GM12872 (cell line): ENCODE results near the gene ACER1.
A peak's percentile ranks its signal among the peaks of the same experiment; 100 is the strongest.

ENCODE experiments used
- CTCF ChIP-seq: IDR thresholded peaks from 3 replicates; pipeline ENCODE4 v1.5.1; 2011; ENCODE audit warnings: low read depth, mild to moderate bottlenecking, low read length, moderate library complexity; ENCODE audit not compliant: insufficient read depth

Gene ACER1

GRCh38 chr19:6267552-6268381 is 65.6 kb downstream of the ACER1 start:
- no peak for TF ChIP-seq CTCF

- TF ChIP-seq CTCF = no peak
These were observed 68.6 kb downstream of the ACER1 start for GRCh38 chr19:6264803-6265202.

- no peak for TF ChIP-seq CTCF
These were observed 69.5 kb downstream of the ACER1 start for GRCh38 chr19:6263735-6264444.

- no peak for TF ChIP-seq CTCF
These were observed 70.1 kb downstream of the ACER1 start for GRCh38 chr19:6263306-6263705.

GRCh38 chr19:6262519-6262918 is 70.9 kb downstream of the ACER1 start:
- TF ChIP-seq CTCF = no peak

GRCh38 chr19:6261883-6262282 is 71.5 kb downstream of the ACER1 start:
- TF ChIP-seq CTCF = no peak

- TF ChIP-seq CTCF = peak; percentile 71
These were observed 72.3 kb downstream of the ACER1 start for GRCh38 chr19:6260912-6261650.
